Measurements from ENCODE around the gene GORASP1. TPM values are rescaled to one million over a fixed set of nuclear protein-coding genes. Genes with fewer than 3 reads are reported as not detected.

GORASP1 gene
- total and polyA plus RNA-seq, 2 of the 8 experiments (the other 6 are each of a cell fraction or from before 2014, with no cell fraction given) = 33.4 to 33.5 TPM

DNA sequence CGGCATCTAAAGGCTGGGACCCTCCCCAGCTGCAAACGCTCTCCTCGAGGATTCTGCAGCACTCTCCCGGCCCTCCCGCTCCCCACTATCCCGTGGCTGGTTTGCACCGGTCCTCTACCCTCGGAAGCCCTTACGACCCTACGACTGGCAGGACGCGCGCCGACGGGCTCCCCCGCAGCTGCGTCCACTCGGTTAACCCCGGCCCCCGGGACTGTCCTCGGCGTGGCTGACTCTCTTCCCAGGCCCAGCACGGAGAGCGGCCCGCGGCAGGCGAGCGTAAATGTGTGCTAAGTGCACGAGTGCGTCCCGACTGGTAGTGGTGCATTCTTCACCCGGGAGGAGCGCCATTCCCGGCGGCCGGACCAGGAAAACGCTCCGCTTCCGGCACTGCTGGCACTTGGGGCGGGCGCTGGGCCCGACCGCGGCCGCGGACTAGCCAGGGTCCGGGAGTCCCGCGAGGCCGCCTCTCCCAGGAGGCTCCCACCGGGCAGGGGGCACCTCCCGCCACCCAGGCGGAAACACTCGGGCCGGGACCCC, 508 bp downstream of the GORASP1 start:
- CTCF ChIA-PET (ENCODE audit: partially characterized antibody) = interaction anchor here (0.9 to 10.4 kb wide), 15 partner anchors 10 to 186 kb away, joined by 3 to 106 read pairs (median 5); no protein-coding TSS in a partner anchor
- TF ChIP-seq KDM4A (IDR thresholded peaks at IDR 0.05; ENCODE audit: low read depth, low read length, severe bottlenecking) = no peak
- TF ChIP-seq TBP (IDR thresholded peaks at IDR 0.05; ENCODE audit: low read depth, low read length) = no peak
- TF ChIP-seq PHF8 (conservative IDR thresholded peaks at IDR 0.05; ENCODE audit: low read depth, low read length) = peak; percentile 54; the same call in 1 of the 2 replicates
- TF ChIP-seq POLR2A (IDR thresholded peaks at IDR 0.05; ENCODE audit: control extremely low read depth in 1 of 2, low read depth in 2 of 2, low read length in 2 of 2) = peak in 1 of 2 experiments; percentile 28; a peak in 1 of 3 replicates
- TF ChIP-seq SUZ12 (IDR thresholded peaks at IDR 0.05; ENCODE audit: low read length) = no peak
- TF ChIP-seq EGR1 (IDR thresholded peaks at IDR 0.05; ENCODE audit: borderline replicate concordance, low read depth, low read length) = no peak
- 0 out of 2 replicates have a peak, but pooled peaks have one; percentile 16 for TF ChIP-seq YY1 (IDR thresholded peaks at IDR 0.05; ENCODE audit: low read depth, low read length)
- TF ChIP-seq TAF1 (IDR thresholded peaks at IDR 0.05; ENCODE audit: low read depth, low read length) = peak; percentile 62; the same call in 1 of the 2 replicates
- no peak for TF ChIP-seq SP2 (IDR thresholded peaks at IDR 0.05; ENCODE audit: low read length)
- peak; percentile 88 for TF ChIP-seq ASH2L (IDR thresholded peaks at IDR 0.05; ENCODE audit: low read length)
- TF ChIP-seq CTBP2 (IDR thresholded peaks at IDR 0.05; ENCODE audit: borderline replicate concordance, insufficient read depth, insufficient read length, low read length) = peak; percentile 56
- TF ChIP-seq RBBP5 (IDR thresholded peaks at IDR 0.05; ENCODE audit: borderline replicate concordance, low read depth, low read length) = peak; percentile 44; the same call in 1 of the 2 replicates

More for the DNA sequence above, 508 bp downstream of the GORASP1 start:
- no peak for FAIRE-seq
- peak overlapping the region; percentile 59 to 91 (median 70) for H3K9ac ChIP-seq (replicated peaks in 1 of 4; ENCODE audit: extremely low read depth in 1 of 4, low read depth in 3 of 4, low read length in 3 of 4)
- no peak overlapping the region for H2BK12ac ChIP-seq (ENCODE audit: low read depth, low read length)
- WGBS, 2 experiments (ENCODE audit: extremely low coverage in 1 of 2, insufficient coverage in 1 of 2, insufficient read length in 1 of 2, insufficient replicate concordance in 2 of 2, low coverage in 1 of 2, low lambda C conversion rate in 2 of 2, missing lambda C conversion rate in 1 of 2) = 0% methylated on average over 45 of the region's 55 CpGs; no CpG with 5 or more reads in 1 of the 2 experiments
- peaks cover 6% of the 10 kb centered on the region; the same call in 1 of the 2 replicates for H3K79me1 ChIP-seq (ENCODE audit: low read depth, low read length)
- H3K4me2 ChIP-seq (ENCODE audit: insufficient read depth in 1 of 2, low read depth in 2 of 2, low read length in 2 of 2) = peak overlapping the region; percentile 92 to 93
- H3K27ac ChIP-seq (ENCODE audit: low read depth, low read length) = no peak overlapping the region
- H2BK15ac ChIP-seq (ENCODE audit: low read length) = no peak overlapping the region
- H3K4me3 ChIP-seq (ENCODE audit: extremely low read depth in 1 of 4, insufficient read depth in 2 of 4, low read depth in 3 of 4, low read length in 4 of 4) = peak overlapping the region; percentile 77 to 92 (median 84)
- peak in 1 of 2 experiments; percentile 78 for DNase-seq (ENCODE audit: low read depth in 1 of 2, low spot score in 2 of 2)
- no peak overlapping the region for H3K56ac ChIP-seq (replicated peaks; ENCODE audit: insufficient read length, low read depth, low read length)
- H2AFZ ChIP-seq (ENCODE audit: low read length) = 0 out of 2 replicates have a peak overlapping the region, but pooled peaks have one; percentile 82
- H3K27me3 ChIP-seq (replicated peaks in 1 of 4; ENCODE audit: control insufficient read depth in 3 of 4, extremely low read depth in 1 of 4, insufficient read depth in 3 of 4, low read length in 3 of 4) = peaks cover 0 to 8% (median 3%) of the 10 kb centered on the region in 4 experiments; a peak in 2 of 7 replicates
- H4K91ac ChIP-seq (replicated peaks; ENCODE audit: insufficient read length, low read length) = no peak overlapping the region
- H3K9me3 ChIP-seq (ENCODE audit: insufficient read depth in 2 of 2, low read depth in 1 of 2, low read length in 1 of 2) = no peaks in the 10 kb centered on the region
- H4K5ac ChIP-seq (ENCODE audit: insufficient read length, low read depth, low read length) = no peak overlapping the region
- no peaks in the 10 kb centered on the region; a peak in 2 of 7 replicates for H3K4me1 ChIP-seq (replicated peaks in 1 of 4; ENCODE audit: control insufficient read depth in 3 of 4, insufficient read depth in 4 of 4, low read length in 3 of 4)
- no peak overlapping the region for H3K18ac ChIP-seq (ENCODE audit: extremely low read depth, low read length)
- no peak overlapping the region for H2BK5ac ChIP-seq (ENCODE audit: low read depth, low read length)
- no peaks in the 10 kb centered on the region for H3K36me3 ChIP-seq (ENCODE audit: control insufficient read depth in 2 of 4, insufficient read depth in 4 of 4, low read length in 3 of 4)
- H4K20me1 ChIP-seq (replicated peaks in 1 of 2; ENCODE audit: control insufficient read depth in 1 of 2, insufficient read depth in 2 of 2, low read length in 2 of 2) = peaks cover 0 to 10% of the 10 kb centered on the region in 2 experiments
- POLR2A ChIA-PET (ENCODE audit: partially characterized antibody) = interaction anchor here (0.5 to 2.5 kb wide), 8 partner anchors 9 to 181 kb away, joined by 3 to 8 read pairs (median 3); no protein-coding TSS in a partner anchor
- peaks cover 12% of the 10 kb centered on the region; the same call in 1 of the 2 replicates for H3K23me2 ChIP-seq (ENCODE audit: low read depth, low read length)
- no peak overlapping the region for H3K14ac ChIP-seq (ENCODE audit: insufficient read length)
- no peak overlapping the region for H3K23ac ChIP-seq (ENCODE audit: insufficient read length)
- H2BK120ac ChIP-seq (replicated peaks; ENCODE audit: low read depth, low read length) = no peak overlapping the region
- H3K4ac ChIP-seq (replicated peaks; ENCODE audit: insufficient read length, low read depth, low read length) = no peak overlapping the region
- H2AK5ac ChIP-seq (ENCODE audit: low read depth, low read length) = no peak overlapping the region
- H4K8ac ChIP-seq (ENCODE audit: extremely low read depth, insufficient read depth, low read length) = peak overlapping the region; percentile 86
- H3K79me2 ChIP-seq (ENCODE audit: control insufficient read depth in 1 of 2, insufficient read depth in 2 of 2, low read length in 2 of 2) = no peaks in the 10 kb centered on the region
- H2BK20ac ChIP-seq (ENCODE audit: low read length) = no peak overlapping the region

Data from H1 (cell line).